GF-D8 (cell line): Measurements from ENCODE around the gene RNPC3.

ENCODE experiments used
- DNase-seq: peaks from one replicate; lab custom pipeline; 2025; lab: John Stamatoyannopoulos, UW

RNPC3 gene, protein sequence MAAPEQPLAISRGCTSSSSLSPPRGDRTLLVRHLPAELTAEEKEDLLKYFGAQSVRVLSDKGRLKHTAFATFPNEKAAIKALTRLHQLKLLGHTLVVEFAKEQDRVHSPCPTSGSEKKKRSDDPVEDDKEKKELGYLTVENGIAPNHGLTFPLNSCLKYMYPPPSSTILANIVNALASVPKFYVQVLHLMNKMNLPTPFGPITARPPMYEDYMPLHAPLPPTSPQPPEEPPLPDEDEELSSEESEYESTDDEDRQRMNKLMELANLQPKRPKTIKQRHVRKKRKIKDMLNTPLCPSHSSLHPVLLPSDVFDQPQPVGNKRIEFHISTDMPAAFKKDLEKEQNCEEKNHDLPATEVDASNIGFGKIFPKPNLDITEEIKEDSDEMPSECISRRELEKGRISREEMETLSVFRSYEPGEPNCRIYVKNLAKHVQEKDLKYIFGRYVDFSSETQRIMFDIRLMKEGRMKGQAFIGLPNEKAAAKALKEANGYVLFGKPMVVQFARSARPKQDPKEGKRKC

DNA sequence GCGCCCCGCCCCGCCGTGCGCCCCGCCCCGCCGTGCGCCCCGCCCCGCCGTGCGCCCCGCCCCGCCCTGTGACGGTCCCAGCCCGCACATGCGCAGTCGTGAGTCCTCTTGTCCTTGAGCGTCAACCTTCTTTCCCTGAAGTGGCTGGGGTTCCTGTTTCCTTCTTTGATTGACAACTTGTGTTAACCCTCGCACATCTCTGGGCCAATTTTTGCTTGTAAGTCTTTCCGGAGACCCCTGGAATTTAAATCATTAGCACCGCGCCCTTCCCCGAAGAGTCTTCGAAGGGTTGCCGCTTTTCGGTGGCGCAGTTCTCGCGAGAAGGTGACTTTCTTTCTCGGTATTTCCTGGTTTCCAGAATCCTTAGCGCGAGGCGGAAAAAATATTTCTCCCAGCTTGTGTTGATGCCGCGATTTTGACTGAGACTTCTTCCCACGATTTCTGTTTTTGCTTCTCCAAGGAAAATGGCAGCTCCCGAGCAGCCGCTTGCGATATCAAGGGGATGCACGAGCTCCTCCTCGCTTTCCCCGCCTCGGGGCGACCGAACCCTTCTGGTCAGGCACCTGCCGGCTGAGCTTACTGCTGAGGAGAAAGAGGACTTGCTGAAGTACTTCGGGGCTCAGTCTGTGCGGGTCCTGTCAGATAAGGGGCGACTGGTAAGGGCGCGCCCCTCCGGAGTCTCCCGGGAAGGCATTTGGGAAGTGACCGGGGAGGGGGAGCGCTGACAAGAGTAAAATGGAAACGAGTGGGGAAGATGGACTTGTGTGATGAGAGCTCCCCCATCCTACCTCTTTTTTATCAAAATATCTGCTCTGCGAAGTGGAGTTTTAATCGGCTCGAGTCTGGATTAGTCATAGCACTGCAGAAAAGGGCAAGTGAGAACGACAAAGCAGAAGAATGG lies at the start of gene RNPC3:
TSS of gene RNPC3 (plus strand) at position 93 of the 901 bp plus-strand sequence. CDS start at position 465, 372 bp downstream.
- peak; percentile 73 for DNase-seq

DNA sequence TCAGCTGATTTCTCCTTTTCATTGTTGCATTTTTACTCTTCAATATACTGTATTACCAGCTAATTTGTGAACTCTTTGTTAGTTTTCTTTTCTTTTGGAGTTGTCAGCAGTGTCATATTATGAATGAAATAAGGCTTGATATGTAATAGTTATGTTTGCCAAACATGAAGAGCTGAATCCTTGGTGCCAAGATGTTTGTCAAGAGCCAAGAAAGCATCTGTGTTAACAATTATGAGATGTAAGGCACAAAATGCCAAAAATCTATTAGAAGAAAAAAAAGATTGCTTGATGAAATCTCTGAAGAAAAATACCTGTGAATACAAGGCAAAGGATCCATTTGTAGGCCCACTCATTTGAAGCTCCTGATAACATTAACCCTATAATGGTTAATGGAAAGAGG lies 48.4 kb upstream of the RNPC3 start:
- no peak for DNase-seq

DNA sequence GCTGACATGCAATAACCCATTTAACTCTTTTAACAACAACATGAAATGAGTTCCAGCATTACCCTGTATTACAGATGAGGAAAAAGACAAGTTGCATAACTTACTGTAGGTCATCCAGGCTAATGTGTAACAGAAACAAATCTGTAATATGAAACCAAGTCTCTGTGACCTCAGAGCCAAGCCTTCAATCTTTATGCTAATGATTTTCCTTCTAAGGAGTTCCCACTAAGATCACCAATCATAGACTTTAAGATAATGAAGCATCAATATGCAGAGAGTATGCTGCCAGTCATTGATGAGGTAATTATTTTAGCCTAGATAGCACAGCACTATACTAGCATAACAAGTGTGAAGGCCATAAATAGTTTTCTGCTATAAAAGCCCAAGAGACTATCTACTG lies 35.6 kb upstream of the RNPC3 start:
- no peak for DNase-seq

DNA sequence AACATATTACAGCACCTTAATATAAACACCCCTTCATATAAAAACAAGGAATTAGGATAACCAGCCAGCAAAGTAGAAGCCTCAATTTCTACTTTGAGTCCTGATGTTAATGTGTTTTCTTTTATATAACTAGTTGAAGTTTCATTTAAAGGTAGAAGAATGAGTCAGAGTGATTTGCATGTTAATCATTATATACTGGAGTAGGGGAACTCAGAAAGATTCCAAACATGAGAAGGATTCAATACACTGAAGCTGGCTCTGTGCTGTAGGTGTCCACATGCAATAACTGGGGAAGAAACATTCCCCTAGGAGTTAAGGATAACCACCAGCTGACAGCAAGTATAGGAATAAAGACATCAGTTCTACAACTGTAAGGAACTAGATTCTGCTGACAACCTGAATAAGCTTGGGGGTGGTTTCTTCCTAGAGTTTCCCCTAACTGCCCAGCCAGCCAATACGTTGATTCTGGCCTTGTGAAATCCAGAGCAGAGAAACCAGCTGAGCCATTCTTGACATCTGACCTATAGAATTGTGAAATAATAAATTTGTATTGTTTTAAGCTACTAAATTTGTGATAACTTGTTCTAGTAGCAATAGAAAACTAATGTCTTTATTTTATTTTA lies 33.4 kb upstream of the RNPC3 start:
- DNase-seq: no peak

DNA sequence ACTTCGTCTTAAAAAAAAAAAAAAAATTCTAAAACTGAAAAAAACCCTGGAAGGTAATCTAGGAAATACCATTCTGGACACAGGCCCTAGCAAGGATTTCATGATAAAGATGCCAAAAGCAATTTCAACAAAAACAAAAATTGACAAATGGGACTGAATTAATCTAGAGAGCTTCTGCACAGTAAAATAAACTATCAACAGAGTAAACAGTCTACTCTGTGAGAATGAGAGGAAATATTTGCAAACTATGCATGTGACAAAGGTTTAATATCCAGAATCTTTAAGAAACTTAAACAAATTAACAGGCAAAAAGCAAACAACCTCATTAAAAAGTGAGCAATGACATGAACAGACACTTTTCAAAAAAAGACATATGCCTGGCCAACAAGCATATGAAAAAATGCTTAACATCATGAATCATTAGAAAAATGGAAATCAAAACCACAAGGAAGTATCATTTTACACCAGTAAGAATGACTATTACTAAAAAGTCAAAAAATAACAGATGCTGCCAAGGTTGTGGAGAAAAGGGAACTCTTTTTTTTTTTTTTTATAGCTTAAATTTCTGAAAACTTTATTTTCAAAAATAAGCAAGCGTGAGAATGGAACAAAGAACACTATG lies 29.4 kb upstream of the RNPC3 start:
- DNase-seq: no peak

DNA sequence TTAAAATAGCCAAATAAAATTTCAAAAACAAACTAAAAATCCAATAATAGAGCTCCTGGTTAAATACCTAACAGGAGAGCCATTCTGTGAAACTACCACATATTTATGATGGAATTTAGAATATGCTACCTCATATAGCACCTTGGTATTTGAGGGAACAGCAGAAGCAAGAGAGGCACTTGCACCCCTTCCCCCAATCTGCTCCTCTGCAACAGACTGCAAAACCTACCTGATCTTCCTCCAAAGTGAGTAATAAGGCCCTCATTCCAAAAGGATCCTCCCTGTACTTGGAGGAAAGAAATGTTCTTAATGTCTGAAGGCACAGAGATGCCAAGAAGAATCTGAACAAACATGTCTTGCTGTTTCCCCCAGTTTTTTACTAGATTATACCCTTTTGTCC lies 28.1 kb upstream of the RNPC3 start:
- DNase-seq: no peak

DNA sequence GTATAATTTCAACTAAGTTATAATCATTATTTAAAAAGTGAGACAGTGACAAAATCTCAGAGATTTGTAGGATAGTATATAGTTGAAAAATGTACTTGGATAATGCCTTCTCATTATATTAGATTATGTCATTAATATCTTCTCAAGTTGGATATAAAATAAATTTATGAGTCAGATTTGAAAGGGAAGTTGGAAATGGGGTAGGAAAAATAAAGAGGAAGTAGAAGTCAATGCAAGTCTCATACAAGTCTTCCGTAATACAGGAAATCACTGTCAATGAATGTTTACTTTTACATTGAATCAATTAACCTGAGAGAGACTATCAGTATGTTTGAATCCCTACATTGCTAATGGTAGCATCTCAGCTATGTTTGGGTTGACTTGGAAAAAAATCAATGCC lies 16.2 kb upstream of the RNPC3 start:
- no peak for DNase-seq

DNA sequence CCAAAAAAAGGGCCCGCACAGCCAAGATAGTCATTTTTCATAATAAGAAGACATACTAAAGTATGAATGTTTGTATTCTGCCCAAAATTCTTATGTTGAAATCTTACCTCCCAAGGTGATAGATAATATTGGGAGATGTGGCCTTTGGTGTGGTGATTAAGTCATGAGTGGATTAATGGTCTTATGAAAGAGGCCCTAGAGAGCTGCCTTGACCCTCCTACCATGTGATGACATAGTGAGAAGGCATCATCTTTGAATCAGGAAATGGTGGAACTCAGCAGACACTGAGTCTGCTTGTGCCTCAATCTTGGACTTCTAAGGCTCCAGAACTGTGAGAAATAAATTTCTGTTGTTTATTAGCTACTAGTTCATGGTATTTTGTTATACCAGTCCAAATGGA lies 11.8 kb upstream of the RNPC3 start:
- no peak for DNase-seq

DNA sequence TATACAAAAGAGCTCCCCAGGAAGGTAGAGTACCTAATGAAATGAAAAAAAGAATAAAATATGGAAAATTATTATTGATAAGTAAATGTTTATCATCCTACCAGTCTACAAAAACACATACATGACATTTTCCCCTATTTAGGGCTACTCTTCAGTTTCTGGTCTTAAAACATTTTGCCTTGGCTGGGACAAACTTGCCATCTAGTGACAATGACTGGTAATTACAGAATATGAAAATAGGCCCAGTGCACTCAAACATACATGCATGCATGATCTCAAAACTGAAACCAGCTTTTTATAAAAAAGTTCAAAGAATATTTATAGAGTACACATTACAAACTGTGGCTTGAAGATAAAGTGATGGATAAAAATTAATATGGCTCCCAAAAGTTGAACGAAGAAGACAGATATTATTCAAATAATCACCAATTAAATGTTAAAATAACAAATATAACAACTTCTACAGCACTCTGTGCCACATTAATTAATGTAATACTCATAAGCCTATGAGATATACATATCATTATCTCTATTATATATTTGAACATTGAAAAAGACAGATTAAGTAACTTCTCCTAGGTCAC lies 10.5 kb upstream of the RNPC3 start:
- no peak for DNase-seq

DNA sequence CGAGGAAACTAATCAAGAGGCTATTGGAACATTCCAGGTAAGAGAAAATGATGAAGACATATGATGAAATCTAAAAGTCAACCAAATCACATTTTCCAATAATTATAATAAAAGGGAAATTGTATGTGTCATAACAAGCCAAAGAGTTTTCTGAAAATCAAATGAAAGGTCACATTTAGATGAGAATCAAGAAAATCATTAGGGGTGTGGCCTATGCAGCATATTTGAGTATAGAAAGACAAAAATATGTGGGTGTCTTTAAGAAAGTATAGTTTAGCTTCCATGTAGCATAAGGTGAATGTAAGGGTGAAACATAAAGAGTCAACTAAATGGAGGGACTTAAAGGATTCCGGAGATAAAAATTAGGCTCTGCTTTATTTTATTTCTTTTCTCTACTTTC lies 9.2 kb upstream of the RNPC3 start:
- no peak for DNase-seq

DNA sequence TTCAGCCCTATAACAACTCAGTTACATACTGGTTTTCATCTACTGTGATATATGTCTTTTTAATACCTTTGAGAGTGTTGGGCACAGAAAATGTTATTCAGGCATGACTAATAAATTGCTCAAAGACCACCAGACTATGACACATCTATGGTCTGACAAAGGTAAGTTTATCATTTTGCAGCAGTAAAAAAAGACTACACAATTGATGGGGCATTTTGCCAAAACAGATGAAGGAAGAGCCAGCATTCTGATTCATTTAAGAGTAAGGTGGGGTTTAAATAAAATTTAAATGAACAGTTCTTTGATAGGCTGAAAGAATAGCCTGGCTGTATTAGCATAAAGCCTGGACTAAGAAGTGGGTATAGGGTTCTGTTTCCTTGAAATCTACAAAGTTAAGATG lies 8.8 kb upstream of the RNPC3 start:
- DNase-seq: no peak

DNA sequence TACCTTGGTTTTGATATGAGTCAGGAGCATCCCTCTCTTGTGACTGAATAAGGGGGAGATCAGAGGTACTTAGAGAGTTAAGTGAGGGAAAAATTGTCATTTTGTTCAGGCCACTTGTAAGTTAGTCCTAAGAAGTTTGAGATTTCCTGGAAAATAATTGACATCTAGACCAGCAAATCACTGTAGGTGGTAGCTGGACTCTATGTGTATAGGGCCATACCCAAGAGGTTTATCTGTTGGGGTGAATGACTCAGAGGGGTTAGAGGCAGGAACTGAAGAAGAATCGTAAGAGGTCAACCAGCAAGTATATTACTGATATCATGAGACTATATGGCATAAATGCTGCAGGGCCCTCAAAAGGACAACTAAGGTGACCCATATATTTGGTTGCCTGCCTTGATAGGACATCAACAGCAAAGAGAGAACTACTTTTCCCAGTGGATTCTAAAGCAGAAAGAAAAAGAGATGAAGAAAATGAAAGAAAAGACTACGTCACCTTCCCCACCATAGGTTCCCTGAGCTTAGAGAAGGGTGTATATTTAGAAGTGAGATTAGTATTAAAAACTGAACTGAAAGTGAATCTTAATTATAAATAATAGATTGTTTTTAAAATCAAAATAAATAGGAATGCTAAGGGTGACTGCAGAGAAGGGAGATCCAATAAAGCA lies 8.0 kb upstream of the RNPC3 start:
- DNase-seq: no peak

DNA sequence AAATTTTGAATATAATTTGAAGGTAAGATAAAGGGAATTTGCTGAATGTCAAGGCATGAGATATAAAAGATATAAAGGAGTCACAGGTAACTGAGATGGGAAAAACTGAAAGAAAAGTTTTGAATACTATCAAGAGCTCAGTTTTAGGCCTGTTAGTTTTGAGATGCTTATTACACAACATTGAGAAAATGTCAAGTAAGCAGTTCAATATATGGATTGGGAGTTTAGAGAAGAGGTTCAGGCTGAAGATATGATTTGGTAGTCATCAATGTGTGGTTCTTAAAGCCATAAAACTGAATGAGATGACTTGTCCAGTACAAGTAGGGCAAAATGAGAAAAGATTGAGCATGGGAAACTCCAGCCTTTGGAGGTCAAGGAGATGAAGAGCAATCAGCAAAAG lies 4.7 kb upstream of the RNPC3 start:
- DNase-seq: no peak

DNA sequence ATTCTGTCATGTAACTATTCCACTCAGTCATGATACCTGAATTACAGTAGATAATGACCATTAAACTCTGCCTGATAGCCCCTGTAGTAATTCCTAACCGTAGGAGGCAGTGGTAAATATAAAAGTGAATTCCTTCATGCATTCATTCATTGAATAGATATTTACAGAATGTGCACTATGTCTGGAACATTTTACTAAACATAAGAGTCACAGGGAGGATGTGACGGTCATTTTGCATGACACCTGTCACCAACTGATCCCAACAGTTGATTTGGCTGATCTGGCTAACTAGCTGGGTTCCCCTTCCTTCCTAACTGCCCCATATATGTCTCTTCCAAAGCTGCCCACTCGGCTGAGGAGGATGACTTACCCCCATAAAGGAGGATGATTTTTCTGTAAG lies 2.2 kb upstream of the RNPC3 start:
- no peak for DNase-seq

DNA sequence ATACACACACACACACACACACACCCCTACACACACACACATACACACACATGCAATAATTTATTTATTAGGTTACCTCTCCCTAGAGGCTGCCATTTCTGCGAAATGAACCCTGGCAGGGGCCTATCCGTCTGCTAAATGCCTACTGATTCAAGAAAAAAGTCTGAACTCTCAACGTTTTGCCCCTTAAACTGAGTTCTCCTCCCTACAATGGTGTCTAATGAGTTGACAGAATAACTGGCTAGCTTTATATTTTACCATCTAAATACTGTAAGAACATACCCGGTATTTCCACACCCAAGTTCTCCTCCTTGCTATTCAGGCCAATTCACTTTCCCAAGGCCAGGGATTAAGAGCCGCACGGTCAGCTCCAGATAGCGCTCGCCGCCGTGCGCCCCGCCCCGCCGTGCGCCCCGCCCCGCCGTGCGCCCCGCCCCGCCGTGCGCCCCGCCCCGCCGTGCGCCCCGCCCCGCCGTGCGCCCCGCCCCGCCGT lies 339 bp upstream of the RNPC3 start:
- peak; percentile 24 for DNase-seq

DNA sequence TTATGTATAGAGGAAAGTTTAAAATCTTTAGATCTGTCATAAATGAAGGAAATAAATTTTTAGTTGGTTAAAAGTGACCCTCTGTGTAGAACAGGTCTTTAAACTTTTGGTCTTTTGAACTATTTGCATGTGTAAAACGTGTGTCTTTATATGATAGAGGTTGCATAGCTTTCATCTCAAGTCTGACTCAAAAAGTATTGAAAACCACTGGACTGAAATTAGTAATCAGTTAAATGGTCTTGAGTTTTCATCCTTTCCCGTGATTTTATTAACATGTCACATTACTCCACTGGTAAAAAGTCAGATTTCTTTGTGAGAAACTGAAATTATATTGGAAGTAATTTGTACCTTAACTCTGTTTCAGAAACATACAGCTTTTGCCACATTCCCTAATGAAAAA lies 1.8 kb downstream of the RNPC3 start:
- DNase-seq: no peak

DNA sequence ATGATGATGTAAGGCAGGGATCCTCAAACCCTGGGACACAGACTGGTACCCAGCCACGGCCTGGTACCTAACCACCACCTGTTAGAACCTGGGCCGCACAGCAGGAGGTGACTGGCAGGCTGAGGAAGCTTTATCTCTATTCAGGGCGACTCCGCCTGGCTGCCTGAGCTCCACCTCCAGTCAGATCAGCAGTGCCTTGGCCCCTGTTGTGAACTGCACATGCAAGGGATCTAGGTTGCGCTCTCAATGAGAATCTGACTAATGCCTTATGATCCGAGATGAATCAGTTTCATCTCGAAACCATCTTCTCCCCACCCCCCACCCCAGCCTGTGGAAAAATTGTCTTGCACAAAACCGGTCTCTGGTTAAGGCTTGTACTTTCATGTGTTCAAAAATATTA lies 4.2 kb downstream of the RNPC3 start:
- no peak for DNase-seq

DNA sequence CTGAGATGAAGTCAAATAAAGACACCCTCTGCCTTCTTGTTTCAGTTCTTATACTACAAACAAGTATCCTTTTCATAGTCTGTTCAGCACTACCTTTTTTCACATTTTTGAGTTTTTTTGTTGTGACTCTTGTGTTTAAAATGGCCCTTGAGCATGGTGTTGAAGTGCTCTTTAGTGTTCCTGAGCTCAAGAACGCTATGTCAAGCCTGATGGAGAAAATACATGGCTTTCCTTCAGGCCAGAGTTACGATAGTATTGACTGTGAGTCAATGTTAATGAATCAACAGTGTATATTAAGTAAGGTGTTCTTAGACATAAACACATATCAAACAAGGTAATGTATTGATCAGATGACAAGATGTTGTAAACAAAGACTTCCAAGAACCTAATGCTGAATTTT lies 12.7 kb downstream of the RNPC3 start:
- no peak for DNase-seq

DNA sequence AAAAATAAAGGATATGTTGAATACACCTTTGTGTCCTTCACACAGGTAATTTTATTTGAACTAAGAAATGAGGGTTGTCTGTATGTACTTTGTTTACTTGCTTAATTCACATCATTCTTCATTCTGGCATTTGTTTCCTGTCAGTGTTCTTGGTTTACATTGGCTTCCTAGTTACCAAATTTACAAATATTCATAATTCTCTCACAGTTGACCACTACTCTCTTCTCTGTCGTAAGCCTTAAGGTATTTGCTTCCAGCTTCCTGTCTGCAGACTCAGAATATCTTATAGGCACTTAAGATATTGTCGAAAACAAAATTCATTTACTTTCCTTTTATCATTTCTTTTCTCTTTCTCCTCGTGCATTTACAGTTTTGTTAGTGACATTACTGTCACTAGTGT lies 15.9 kb downstream of the RNPC3 start:
- no peak for DNase-seq

DNA sequence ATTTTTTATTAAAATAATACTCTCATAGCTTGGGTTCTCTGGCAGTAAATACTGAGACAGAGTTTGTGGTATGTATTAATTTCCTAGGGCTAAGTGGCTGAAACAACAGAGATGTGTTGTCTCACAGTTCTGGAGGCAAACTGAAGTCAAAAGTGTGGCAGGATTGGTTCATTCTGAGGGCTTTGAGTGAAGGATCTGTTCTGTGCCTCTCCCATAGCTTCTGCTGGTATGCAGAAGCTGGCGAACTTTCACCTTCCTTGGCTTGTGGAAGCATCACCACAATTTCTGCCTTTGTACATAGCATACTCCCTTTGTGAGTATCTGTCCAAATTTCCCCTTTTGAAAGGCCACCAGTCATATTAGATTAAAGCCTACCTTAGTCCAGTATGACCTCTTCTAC lies 21.0 kb downstream of the RNPC3 start:
- no peak for DNase-seq

DNA sequence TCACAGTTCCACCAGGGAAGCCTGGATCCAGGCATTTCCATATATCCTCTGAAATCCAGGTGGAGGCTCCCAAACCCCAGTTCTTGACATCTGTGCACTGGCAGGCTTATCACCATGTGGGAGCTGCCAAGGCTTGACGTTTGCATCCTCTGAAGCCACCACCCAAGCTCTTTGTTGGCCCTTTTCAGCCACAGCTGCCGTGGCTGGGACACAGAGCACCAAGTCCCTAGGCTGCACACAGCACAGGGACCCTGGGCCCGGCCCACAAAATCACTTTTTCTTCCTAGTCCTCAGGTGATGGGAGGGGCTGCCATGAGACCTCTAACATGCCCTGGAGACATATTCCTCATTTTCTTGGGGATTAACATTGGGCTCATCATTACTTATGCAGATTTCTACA lies 22.3 kb downstream of the RNPC3 start:
- DNase-seq: no peak
